DMS53 (cell line): ENCODE data around the gene RBPJL.

ENCODE experiments used
- DNase-seq: peaks from one replicate; lab custom pipeline; 2025; lab: John Stamatoyannopoulos, UW

Gene RBPJL

GRCh38 chr20:45317826-45318225 lies 11.2 kb downstream of the RBPJL start:
- DNase-seq: no peak

GRCh38 chr20:45318386-45318939 lies 11.8 kb downstream of the RBPJL start:
- DNase-seq: no peak

DNA sequence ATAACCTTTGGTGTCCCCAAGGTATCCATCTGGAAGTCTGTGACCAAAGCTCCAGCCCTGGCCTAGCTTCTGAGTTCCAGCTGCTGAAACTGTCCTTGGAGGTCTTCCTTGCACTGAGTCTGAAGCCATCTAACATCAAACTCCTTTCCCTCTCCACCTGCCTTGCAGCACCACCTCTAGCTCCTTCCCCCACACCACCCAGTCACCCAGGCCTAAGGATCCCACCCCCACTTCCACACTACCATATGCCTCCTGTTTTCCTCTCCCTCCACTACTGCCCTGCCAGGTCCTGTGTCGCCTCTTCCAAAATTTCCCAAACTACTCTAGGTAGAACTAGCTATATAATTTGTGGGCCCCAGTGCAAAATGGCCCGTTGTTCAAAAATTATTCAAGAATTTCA lies 12.3 kb downstream of the RBPJL start:
- DNase-seq: no peak

DNA sequence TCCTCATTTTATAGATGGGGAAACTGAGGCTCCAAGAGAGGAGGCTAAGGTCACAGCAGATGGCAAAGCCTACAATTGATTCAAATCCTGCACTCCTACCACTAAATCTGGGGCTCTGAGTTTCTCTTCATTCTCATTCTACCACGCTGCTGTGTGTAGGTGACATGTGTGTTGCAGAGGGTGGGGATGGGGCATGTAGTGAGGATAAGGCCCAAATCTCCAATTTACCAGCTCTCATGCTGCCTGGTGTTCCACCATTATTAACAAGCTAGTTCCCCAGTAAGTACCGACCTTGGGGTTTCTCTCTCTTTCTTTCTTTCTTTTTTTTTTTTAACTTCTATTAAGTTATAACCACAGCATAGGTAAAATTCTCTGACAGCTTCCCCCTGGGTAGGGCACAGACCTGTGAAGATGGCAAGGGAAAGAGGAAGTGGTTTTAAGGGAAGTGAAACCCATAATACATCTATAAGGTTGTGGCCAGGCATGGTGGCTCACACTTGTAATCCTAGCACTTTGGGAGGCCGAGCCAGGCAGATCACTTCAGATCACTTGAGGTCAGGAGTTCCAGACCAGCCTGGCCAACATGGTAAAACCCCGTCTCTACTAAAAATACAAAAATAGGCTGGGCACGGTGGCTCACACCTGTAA lies 14.4 kb downstream of the RBPJL start:
- DNase-seq: no peak

GRCh38 chr20:45322952-45323383 lies 16.3 kb downstream of the RBPJL start:
- peak; percentile 86 for DNase-seq

DNA sequence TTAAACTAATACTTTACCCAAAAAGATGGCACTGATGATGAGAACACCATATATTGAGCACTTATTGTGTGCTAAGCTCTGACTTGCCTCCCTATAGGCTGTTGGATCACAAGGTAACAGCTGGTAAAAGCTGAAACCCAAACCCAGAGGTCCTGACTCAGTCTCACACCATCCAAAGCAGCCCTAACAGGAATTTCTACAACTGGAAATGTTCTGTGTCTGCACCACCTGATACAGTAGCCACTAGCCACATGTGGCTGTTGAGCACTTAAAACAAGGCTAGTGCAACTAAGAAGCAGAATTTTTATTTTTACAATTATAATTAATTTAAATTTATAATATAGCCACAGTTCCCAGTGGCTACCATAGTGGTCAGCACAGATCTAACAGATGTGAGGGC lies 17.1 kb downstream of the RBPJL start:
- peak; percentile 25 for DNase-seq

DNA sequence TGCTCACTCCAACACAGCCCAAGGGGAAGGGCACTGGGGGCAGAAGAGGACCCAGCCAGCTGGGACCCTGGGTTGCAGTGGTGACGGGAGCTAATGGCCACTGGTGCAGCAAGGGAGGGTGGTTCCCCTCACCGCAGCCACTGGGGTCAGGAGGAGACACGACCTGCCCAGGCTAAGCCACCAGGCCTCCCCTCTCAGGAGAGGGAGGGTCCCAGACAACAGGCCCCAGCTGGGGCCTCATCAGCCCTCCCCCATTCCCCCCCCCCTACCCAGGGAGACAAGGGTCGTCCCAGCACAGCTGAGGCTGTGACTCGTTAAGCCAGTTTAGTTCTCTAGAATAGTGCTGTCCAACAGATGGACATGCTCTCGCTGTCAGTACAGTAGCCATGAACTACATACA lies 18.7 kb downstream of the RBPJL start:
- no peak for DNase-seq

- DNase-seq: peak; percentile 61
These were observed 21.8 kb downstream of the RBPJL start for GRCh38 chr20:45328451-45328850.

DNA sequence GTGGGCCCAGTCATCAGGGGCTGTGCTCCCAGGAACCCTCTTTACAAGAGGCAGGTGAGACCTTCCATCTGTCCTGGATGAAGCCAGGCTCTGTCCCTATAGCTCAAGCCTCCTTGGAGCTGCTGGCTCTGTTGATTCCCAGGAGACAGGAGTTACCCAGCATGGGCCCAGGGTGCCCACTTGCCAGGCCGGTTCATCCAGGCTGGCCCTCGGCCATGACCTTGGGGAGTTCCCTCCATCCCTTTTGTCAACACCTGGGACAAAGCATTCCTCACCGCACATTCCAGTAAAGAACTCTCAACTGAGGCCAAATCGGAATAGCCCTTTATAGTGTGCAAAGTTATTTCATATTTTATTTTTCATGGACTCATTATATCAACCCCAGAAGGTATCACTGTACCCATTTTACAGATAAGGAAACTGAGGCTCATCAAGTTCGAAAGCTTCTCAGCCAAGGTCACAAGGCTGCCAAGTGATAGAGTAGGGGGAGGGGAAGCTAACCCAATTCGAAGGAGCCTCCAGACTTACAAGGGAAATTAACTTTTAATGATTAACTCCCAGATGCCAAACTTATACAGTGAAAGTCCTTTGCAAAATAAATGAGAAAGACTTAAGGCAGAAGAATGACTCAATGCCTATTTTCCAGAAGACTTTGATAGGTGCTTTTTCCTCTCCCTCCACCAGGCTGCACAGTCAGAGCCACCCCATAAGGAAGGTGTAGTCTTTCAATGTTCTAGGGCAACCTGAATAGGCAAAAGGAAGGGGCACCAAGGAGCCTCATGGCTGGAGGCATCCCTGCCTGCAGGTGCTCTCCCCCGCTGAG lies 23.1 kb downstream of the RBPJL start:
- no peak for DNase-seq

DNA sequence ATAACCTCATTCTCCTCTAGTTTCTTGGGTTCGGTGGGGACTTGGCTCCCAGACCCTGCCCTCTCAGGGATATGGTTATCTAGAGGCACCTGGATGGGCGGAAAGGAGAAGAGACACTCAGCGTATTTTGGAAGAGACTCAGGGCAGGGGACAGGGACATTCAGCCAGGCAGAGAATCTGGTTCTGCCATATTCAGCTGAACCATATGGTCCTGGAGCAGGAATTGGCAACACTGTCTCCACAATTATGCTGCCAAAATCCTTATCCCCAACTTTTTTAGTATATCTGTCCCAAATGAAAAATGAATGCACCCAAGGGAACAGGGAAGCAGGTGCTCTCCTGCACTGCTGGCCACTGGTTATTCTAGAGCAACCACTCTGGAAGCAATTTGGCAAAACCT lies 23.8 kb downstream of the RBPJL start:
- no peak for DNase-seq

DNA sequence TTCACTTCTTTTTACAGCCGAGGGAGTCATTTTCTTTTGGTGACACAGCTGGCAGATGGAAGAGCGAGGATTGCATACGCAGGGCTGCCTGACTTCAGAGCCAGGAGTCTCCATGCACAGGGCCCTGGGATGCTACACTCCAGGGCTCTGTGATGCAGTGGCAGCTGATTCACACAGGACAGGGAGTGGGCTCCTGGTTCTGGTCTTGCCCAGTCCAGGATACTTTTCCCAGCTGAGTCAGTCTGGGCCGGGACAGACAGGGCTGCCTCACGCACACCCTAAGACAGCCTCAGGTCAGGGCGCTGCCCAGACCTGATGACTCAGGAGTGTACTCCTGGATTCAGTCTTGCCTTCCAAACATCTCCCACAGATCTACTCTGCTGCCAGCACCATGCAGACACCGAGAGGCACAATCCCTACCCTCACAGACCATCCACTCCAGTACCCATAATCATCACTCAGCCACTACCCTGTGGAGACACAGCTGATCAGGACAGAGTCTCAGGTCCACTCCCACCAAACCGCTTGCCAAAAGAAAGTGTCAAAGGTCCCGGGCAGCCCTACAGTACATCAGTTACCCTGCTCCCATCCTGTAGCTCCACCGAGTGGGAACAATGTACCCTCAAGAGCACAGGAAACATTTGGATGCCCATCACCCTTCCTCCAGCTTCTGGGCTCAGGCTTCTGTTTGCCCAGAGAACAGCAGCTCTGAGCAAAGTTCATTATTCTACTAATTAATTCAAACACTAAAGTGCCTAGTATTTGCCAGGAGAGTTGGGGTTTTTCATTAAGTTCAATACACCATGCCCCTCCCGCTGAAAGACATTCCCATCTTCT lies 30.1 kb downstream of the RBPJL start:
- DNase-seq: no peak

- no peak for DNase-seq
These were observed 30.9 kb downstream of the RBPJL start for GRCh38 chr20:45337367-45338120.

GRCh38 chr20:45338121-45339030 lies 31.7 kb downstream of the RBPJL start:
- no peak for DNase-seq

GRCh38 chr20:45339084-45339483 lies 32.4 kb downstream of the RBPJL start:
- DNase-seq: no peak

DNA sequence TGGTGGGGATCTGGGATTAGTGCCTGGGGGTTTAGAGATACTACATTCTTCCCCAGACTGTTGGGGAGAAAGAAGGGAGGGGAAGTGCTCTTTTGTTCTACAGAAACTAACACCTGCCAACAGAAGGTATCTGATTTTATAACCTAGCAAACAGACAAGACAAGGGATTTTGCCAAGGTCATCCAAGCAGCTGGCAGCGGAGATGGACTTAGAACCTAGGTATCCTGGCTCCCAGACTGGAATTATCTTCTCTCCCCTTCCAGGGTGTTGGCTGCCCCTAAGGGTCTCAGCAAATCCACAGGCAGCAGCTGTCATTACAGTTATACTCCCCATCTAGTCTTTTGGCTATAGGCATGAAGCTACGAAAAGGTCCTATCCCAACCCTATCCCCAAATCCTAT lies 33.2 kb downstream of the RBPJL start:
- peak; percentile 22 for DNase-seq

GRCh38 chr20:45340236-45340847 lies 33.7 kb downstream of the RBPJL start:
- DNase-seq: peak; percentile 56

DNA sequence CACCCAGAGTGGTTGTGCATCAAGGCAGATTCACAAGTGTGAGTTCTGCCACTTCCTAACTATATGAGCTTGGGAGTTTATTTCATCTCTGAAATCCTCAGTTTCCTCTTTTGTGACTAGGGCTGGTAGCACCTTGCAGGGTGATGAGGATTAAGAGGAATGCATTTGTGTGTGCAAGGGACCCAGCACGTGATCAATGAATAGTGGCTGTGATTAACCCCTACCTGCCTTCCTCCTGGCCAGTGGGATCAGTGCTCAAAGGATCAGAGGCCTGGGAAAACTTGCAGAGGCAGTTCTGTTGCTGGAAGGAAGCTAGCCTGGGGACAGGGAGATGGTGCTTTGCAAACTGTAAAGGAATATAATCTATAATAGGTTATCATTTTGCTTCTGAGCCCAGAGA lies 34.3 kb downstream of the RBPJL start:
- no peak for DNase-seq

- no peak for DNase-seq
These were observed 34.9 kb downstream of the RBPJL start for GRCh38 chr20:45341579-45341938.

GRCh38 chr20:45341939-45342854 lies 35.6 kb downstream of the RBPJL start:
- DNase-seq: peak; percentile 65
